GM12891 (cell line): ENCODE data around the gene KIF19.

Experiments used
- PAX5 ChIP-seq: IDR thresholded peaks from 2 replicates; pipeline ENCODE4 v1.6.1; 2011; ENCODE audit warnings: low read length, moderate library complexity, mild to moderate bottlenecking; ENCODE audit not compliant: insufficient read depth, severe bottlenecking
- POLR2A ChIP-seq: IDR thresholded peaks from 2 replicates; pipeline ENCODE4 v1.6.1; 2011; ENCODE audit warnings: low read depth, low read length, control low read depth
- POLR2AphosphoS5 ChIP-seq: IDR thresholded peaks from 2 replicates; pipeline ENCODE4 v1.6.1; 2011; ENCODE audit warnings: low read depth, low read length, control low read depth
- POU2F2 ChIP-seq: IDR thresholded peaks from 2 replicates; pipeline ENCODE4 v1.6.1; 2011; ENCODE audit warnings: low read depth, mild to moderate bottlenecking, control low read depth, low read length, moderate library complexity
- SPI1 ChIP-seq: IDR thresholded peaks from 2 replicates; pipeline ENCODE4 v1.6.1; 2011; ENCODE audit warnings: low read depth, low read length, control low read depth
- TAF1 ChIP-seq: IDR thresholded peaks from 2 replicates; pipeline ENCODE4 v1.6.1; 2011; ENCODE audit warnings: low read depth, low read length, control low read depth

- TF ChIP-seq POLR2A, result no peak
- TF ChIP-seq TAF1, result no peak
- TF ChIP-seq SPI1, result no peak
- TF ChIP-seq POLR2AphosphoS5, result no peak
- TF ChIP-seq POU2F2, result no peak
- no peak for TF ChIP-seq PAX5
Measured at GRCh38 chr17:74329378-74329777, 3.4 kb downstream of the KIF19 start.
